Right atrium auricular region (tissue), 2 donors: ENCODE data around the gene DEPDC1B. TPM values are rescaled to one million over a fixed set of nuclear protein-coding genes. Genes with fewer than 3 reads are reported as not detected.

ENCODE experiments used
- DNase-seq: peaks from one replicate; pipeline ENCODE4 v3.0.0-alpha.2; 2019; ENCODE audit warnings: low spot score
- H3K27ac ChIP-seq, 2 donors: fragments of 200-600 bp; sonication (generic); 1 replicate in 1 of 2; 2 replicates in 1 of 2; pipeline ENCODE4 v1.5.1; 2016 to 2019
- H3K27me3 ChIP-seq, 2 donors: fragments of 200-600 bp; sonication (generic); one replicate each; pipeline versions ENCODE4 v1.5.1 to v1.6.0; 2017 to 2019
- H3K36me3 ChIP-seq: fragments of 200-600 bp; sonication (generic); one replicate; pipeline ENCODE4 v1.5.1; 2016
- H3K4me1 ChIP-seq, 2 donors: fragments of 200-600 bp; sonication (generic); one replicate each; pipeline versions ENCODE4 v1.5.1 to v1.6.0; 2017 to 2019
- H3K4me3 ChIP-seq, 2 donors: fragments of 200-600 bp; sonication (generic); 1 replicate in 1 of 2; 2 replicates in 1 of 2; pipeline ENCODE4 v1.5.1; 2017 to 2019; ENCODE audit warnings: mild to moderate bottlenecking in 1 of 2, moderate library complexity in 1 of 2
- H3K9me3 ChIP-seq, 2 donors: fragments of 200-600 bp; sonication (generic); one replicate each; pipeline ENCODE4 v1.5.1; 2019
- CTCF ChIP-seq, 2 donors: fragments of 200-600 bp; sonication (generic); IDR thresholded peaks; one replicate each; pipeline ENCODE4 v1.5.1; 2019; ENCODE audit warnings: antibody characterized with exemption in 2 of 2
- total RNA-seq, 2 donors: library from RNA; depleted of rRNA; stranded (reverse); fragments of >200 nt; gene quantifications; one replicate each; pipeline ENCODE4 v1.1.0, GENCODE V29; 2016

The DEPDC1B gene
- total RNA-seq, 2 donors from 2014 or later, result 0.16 TPM; not detected in 1

DNA sequence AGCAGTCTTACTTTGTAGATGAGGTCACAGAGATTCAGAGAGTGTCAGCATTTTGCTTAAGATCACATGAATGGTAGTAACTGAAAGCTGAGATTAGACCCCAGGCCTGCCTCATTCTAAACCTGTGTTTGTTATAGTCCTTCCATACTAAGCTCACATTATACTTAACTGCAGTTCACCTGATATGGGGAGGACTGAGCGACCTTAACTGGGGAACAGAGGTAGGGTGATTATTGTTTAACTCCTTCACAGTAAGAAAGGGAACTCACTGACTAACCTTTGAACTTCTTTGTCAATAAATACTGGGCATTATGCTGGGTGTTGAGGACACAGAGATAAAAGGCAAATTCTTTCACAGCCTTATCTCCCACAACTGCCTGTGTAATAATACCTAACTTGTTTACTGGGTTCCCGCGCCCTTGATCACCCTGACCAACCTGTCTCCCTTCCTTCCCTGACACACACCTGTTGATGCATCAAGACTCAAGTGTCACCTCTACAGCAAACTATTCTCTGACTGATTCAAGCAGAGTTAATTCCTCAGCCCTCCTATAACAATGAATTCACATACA lies 27.2 kb downstream of the DEPDC1B start:
- no peaks in the 10 kb centered on the region for H3K27me3 ChIP-seq
- H3K27ac ChIP-seq, result no peak overlapping the region
- DNase-seq, result no peak
- H3K4me1 ChIP-seq, result no peaks in the 10 kb centered on the region
- H3K9me3 ChIP-seq, result no peaks in the 10 kb centered on the region
- no peaks in the 10 kb centered on the region for H3K36me3 ChIP-seq
- TF ChIP-seq CTCF (IDR thresholded peaks at IDR 0.05), result no peak
- no peak overlapping the region for H3K4me3 ChIP-seq

DNA sequence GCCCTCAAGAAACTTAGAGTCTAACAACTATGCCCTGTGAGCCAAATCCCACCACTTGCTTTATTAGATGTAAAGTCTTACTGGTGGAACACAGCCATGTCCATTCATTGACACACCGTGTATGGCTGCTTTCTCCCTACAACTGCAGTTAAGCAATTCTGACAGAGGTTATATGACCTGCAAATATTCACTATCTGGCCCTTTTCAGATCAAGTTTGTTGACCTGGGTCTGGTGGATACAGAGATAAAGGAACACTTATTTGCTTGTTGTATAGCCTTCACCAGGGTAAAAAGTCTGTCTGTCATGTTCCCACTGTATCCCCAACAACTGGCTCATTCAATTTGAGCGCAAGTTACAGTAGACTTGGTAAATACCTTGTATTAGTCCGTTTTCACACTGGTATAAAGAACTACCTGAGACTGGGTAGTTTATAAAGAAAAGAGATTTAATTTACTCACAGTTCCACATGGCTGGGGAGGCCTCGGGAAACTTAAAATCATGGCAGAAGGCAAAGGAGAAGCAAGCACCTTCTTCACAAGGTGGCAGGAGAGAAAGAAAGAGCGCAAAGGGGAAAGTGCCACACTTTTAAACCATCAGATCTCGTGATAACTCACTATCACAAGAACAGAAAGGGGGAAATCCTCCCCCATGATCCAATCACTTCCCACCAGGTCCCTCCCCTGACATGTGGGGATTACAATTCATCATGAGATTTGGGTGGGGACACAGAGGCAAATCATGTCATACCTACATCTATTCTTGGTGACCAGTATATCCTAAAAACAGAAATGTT lies 27.9 kb downstream of the DEPDC1B start:
- Histone ChIP-seq H3K36me3 (no peaks in the 10 kb centered on the region), H3K27ac (no peak overlapping the region), H3K9me3 (no peaks in the 10 kb centered on the region), H3K27me3 (no peaks in the 10 kb centered on the region), H3K4me3 (no peak overlapping the region), H3K4me1 (no peaks in the 10 kb centered on the region)
- TF ChIP-seq CTCF (IDR thresholded peaks at IDR 0.05), result no peak
- DNase-seq, result no peak

DNA sequence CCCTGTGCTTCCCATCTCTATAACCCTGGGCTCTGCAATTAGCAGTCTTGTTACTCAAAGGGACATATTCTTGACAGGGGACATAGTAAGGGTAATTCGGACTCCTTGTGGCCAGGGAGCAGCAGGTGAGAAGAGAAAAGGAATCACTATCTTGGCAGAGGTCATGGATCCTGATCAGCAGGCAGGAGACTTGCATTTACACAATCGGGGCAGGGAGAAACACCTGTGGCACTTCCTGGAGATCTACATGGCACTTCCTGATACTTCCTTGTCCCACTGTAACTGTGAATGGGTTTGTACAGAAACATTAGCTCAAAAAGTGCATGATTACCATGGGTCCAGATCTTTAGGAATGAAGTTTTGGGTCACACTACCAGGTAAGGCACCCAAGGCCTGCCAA lies 29.2 kb downstream of the DEPDC1B start:
- H3K27ac ChIP-seq, result no peak overlapping the region
- H3K27me3 ChIP-seq, result no peaks in the 10 kb centered on the region
- no peak for TF ChIP-seq CTCF (IDR thresholded peaks at IDR 0.05)
- no peak overlapping the region for H3K4me3 ChIP-seq
- no peak for DNase-seq
- H3K4me1 ChIP-seq, result no peaks in the 10 kb centered on the region
- H3K9me3 ChIP-seq, result no peaks in the 10 kb centered on the region
- no peaks in the 10 kb centered on the region for H3K36me3 ChIP-seq

DNA sequence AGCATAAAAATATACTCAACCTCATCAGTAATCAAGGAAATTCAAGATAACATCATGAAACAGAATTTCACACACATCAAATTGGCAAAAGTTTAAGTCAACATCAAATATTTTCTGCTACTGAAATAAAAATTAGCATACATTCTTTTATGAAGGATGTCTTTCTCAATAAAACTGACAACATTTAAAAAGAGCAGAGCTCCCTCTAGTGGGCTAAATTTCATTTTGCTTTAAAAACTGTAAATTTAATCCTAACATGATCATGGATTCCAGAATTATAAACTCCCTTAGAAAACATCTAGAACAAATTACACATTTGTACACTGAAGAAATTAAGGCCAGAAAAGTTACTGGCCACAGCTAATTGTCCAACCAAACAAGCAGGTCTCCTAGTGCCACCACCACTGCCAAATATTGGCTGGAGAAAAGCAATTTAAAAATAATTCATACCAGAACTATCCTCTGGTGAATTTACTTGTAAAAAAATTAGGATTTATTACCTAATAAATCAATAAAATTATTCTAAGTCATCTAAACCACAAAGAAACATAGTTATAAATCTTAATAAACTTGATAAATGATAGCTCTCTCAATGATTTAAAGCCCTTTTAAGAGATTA lies 31.2 kb downstream of the DEPDC1B start:
- TF ChIP-seq CTCF (IDR thresholded peaks at IDR 0.05), result peak; percentile 35 to 72
- H3K4me3 ChIP-seq, result no peak overlapping the region

DNA sequence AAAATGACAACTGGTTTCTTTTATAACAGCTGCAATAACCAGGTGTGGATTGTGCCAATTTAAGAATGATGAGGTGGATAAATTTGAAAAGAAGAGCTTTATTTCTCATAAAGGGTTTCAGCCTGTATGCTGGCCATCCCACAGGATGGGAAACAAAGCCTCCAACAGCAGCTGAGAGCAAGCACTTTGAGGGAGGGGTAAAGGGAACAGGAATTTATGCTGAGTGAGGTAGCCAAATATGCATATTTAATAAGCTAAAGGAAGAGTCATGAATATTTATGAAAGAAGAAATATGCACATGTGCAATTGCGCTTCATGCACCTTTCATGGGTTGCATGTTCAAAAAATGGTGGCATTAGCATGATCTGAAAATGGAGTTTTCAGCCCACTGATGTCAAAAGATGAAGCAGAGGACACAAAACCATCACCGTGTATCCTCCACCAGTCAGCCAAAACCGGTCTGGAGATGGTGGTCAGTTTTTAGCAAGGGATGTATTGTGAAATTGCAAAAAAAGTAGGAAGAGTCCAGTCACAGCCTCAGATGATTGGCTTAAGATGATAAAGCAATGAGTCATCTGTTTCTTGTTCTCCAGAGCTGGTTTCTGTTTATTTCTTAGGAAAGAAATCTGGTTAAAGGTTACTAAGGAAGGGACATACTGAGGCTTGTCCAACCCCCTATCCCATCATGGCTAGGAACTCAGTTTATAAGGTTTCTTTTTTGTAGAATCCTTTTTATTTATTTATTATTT lies 47.9 kb downstream of the DEPDC1B start:
- no peak for DNase-seq
- no peaks in the 10 kb centered on the region for H3K4me1 ChIP-seq
- no peak for TF ChIP-seq CTCF (IDR thresholded peaks at IDR 0.05)
- no peaks in the 10 kb centered on the region for H3K27me3 ChIP-seq
- H3K9me3 ChIP-seq, result peaks cover 0 to 3% of the 10 kb centered on the region in 2 donors
- no peak overlapping the region for H3K4me3 ChIP-seq
- H3K36me3 ChIP-seq, result no peaks in the 10 kb centered on the region
- no peak overlapping the region for H3K27ac ChIP-seq

More for the DNA sequence above, 31.2 kb downstream of the DEPDC1B start:
- Histone ChIP-seq H3K36me3 (no peaks in the 10 kb centered on the region), H3K27ac (no peak overlapping the region), H3K9me3 (no peaks in the 10 kb centered on the region), H3K27me3 (no peaks in the 10 kb centered on the region), H3K4me1 (no peaks in the 10 kb centered on the region)
- no peak for DNase-seq
